Mesendoderm (in vitro differentiated cells): ENCODE results near the gene RAB1B.
"Not testable (repeated sequence)": the region's sequence is repeated elsewhere in the genome, so short reads cannot be mapped to it uniquely, and the experiment has no call there.

ENCODE experiments used
- DNase-seq: peaks from one replicate; pipeline ENCODE4 v3.0.0; 2013
- H2AK5ac ChIP-seq: 2 replicates; pipeline ENCODE4 v1.6.1; 2013; ENCODE audit warnings: low read length, inconsistent platforms
- H2BK120ac ChIP-seq: 2 replicates; pipeline ENCODE4 v1.6.1; 2013; ENCODE audit warnings: low read depth, mild to moderate bottlenecking, low read length, moderate library complexity, mixed read lengths
- H2BK15ac ChIP-seq: replicated peaks from 2 replicates; pipeline ENCODE4 v1.6.1; 2013; ENCODE audit warnings: low read depth, mild to moderate bottlenecking, moderate library complexity
- H2BK5ac ChIP-seq: 2 replicates; pipeline ENCODE4 v1.6.1; 2013; ENCODE audit warnings: low read length, inconsistent platforms
- H3K18ac ChIP-seq: 2 replicates; pipeline ENCODE4 v1.6.1; 2013; ENCODE audit warnings: mild to moderate bottlenecking, low read length, mixed read lengths
- H3K23ac ChIP-seq: one replicate; pipeline ENCODE4 v1.6.1; 2013; ENCODE audit warnings: low read length
- H3K27ac ChIP-seq: 2 replicates; pipeline ENCODE4 v1.5.1; 2013; ENCODE audit warnings: low read depth, mild to moderate bottlenecking, inconsistent platforms, low read length, moderate library complexity
- H3K27me3 ChIP-seq: 2 replicates; pipeline ENCODE4 v1.6.1; 2013; ENCODE audit warnings: low read length, control low read depth, mild to moderate bottlenecking, inconsistent platforms; ENCODE audit not compliant: insufficient read depth, poor library complexity
- H3K36me3 ChIP-seq: 2 replicates; pipeline ENCODE4 v1.6.1; 2013; ENCODE audit warnings: low read length, inconsistent platforms; ENCODE audit not compliant: control insufficient read depth, insufficient read depth
- H3K4ac ChIP-seq: one replicate; pipeline ENCODE4 v1.6.1; 2013; ENCODE audit warnings: low read depth, mild to moderate bottlenecking, low read length, moderate library complexity
- H3K4me1 ChIP-seq: 2 replicates; pipeline ENCODE4 v1.6.1; 2013; ENCODE audit warnings: low read depth, low read length, inconsistent platforms; ENCODE audit not compliant: control insufficient read depth
- H3K4me2 ChIP-seq: 2 replicates; pipeline ENCODE4 v1.6.1; 2013; ENCODE audit warnings: low read length
- H3K4me3 ChIP-seq: 2 replicates; pipeline ENCODE4 v1.5.1; 2013; ENCODE audit warnings: mild to moderate bottlenecking, low read length
- H3K56ac ChIP-seq: one replicate; pipeline ENCODE4 v1.6.1; 2013; ENCODE audit warnings: low read length
- H3K79me1 ChIP-seq: 2 replicates; pipeline ENCODE4 v1.6.1; 2013; ENCODE audit warnings: low read length, inconsistent platforms
- H3K79me2 ChIP-seq: 2 replicates; pipeline ENCODE4 v1.6.1; 2013; ENCODE audit warnings: mild to moderate bottlenecking, low read length; ENCODE audit not compliant: control insufficient read depth, insufficient read depth
- H3K9ac ChIP-seq: 2 replicates; pipeline ENCODE4 v1.6.1; 2013; ENCODE audit warnings: low read length, inconsistent platforms
- H4K5ac ChIP-seq: one replicate; pipeline ENCODE4 v1.6.1; 2013; ENCODE audit warnings: low read length
- H4K8ac ChIP-seq: one replicate; pipeline ENCODE4 v1.6.1; 2013; ENCODE audit warnings: low read depth, mild to moderate bottlenecking, control low read depth, low read length, moderate library complexity
- WGBS: extraction: QIAGEN DNeasy Blood & Tissue Kit; methylation state at CpG from one replicate; pipeline ENCODE4 v1.1.7; 2013; ENCODE audit warnings: low lambda C conversion rate, missing lambda C conversion rate; ENCODE audit not compliant: insufficient coverage; ENCODE audit errors: extremely low coverage; 5-methylcytosine and 5-hydroxymethylcytosine counted together

Gene RAB1B

GRCh38 chr11:66247801-66248200 lies 20.6 kb upstream of the RAB1B start:
- H3K79me1 ChIP-seq: no peaks in the 10 kb centered on the region
- H2BK5ac ChIP-seq: no peak overlapping the region
- no peak for DNase-seq
- no peak overlapping the region for H2AK5ac ChIP-seq
- H3K27ac ChIP-seq: no peak overlapping the region
- no peaks in the 10 kb centered on the region for H3K4me1 ChIP-seq
- H2BK15ac ChIP-seq: no peak overlapping the region
- H3K4me3 ChIP-seq: no peak overlapping the region
- H3K4ac ChIP-seq: no peak overlapping the region
- no peaks in the 10 kb centered on the region for H3K79me2 ChIP-seq
- H4K8ac ChIP-seq: no peak overlapping the region
- no peak overlapping the region for H3K56ac ChIP-seq
- H3K23ac ChIP-seq: no peak overlapping the region
- H3K18ac ChIP-seq: no peak overlapping the region
- no CpG with 5 or more reads among the region's 3 CpGs for WGBS
- H4K5ac ChIP-seq: no peak overlapping the region
- no peaks in the 10 kb centered on the region for H3K27me3 ChIP-seq
- H2BK120ac ChIP-seq: no peak overlapping the region
- H3K4me2 ChIP-seq: no peak overlapping the region
- no peaks in the 10 kb centered on the region for H3K36me3 ChIP-seq
- no peak overlapping the region for H3K9ac ChIP-seq

- H2AK5ac ChIP-seq: no peak overlapping the region
- DNase-seq: no peak
- no peak overlapping the region for H4K5ac ChIP-seq
- H3K18ac ChIP-seq: no peak overlapping the region
- no peak overlapping the region for H4K8ac ChIP-seq
- H3K56ac ChIP-seq: no peak overlapping the region
- no CpG with 5 or more reads among the region's 6 CpGs for WGBS
- H3K79me1 ChIP-seq: no peaks in the 10 kb centered on the region
- H2BK5ac ChIP-seq: no peak overlapping the region
- no peaks in the 10 kb centered on the region for H3K79me2 ChIP-seq
- H3K27ac ChIP-seq: no peak overlapping the region
- no peak overlapping the region for H3K9ac ChIP-seq
- no peak overlapping the region for H3K4ac ChIP-seq
- no peaks in the 10 kb centered on the region for H3K36me3 ChIP-seq
- no peak overlapping the region for H2BK120ac ChIP-seq
- no peaks in the 10 kb centered on the region for H3K4me1 ChIP-seq
- no peak overlapping the region for H3K23ac ChIP-seq
- no peak overlapping the region for H2BK15ac ChIP-seq
- H3K4me2 ChIP-seq: no peak overlapping the region
- no peak overlapping the region for H3K4me3 ChIP-seq
- H3K27me3 ChIP-seq: no peaks in the 10 kb centered on the region
These were observed 19.5 kb upstream of the RAB1B start for GRCh38 chr11:66248903-66249302.

DNA sequence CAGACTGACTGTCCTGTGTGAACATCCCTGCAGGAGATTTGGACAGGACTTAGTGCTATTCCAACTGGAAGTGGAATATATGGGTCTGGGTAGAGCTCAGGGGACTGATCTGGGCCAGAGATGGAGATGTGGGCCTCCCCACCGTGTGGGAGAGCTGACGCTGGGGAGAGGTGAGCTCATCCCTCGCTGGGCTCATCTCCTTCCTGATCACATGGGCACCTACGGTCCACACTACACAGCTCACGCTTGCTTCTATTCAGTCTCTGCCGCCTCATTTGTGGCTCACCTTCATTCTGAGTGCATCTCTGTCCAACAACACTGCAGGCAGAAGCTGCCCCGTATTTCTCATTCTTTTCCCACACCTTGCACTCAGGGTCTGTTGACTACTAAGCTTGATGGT lies 16.6 kb upstream of the RAB1B start:
- Histone ChIP-seq H3K9ac (no peak overlapping the region), H4K5ac (no peak overlapping the region), H4K8ac (no peak overlapping the region), H2BK15ac (no peak overlapping the region), H3K79me2 (no peaks in the 10 kb centered on the region), H2BK5ac (no peak overlapping the region), H3K79me1 (no peaks in the 10 kb centered on the region), H3K4me1 (peaks cover 2% of the 10 kb centered on the region), H3K4me3 (no peak overlapping the region), H2AK5ac (no peak overlapping the region), H3K27ac (no peak overlapping the region), H3K23ac (no peak overlapping the region), H3K4me2 (no peak overlapping the region), H3K27me3 (no peaks in the 10 kb centered on the region), H3K4ac (no peak overlapping the region), H3K56ac (no peak overlapping the region), H3K36me3 (no peaks in the 10 kb centered on the region), H2BK120ac (no peak overlapping the region), H3K18ac (no peak overlapping the region)
- DNase-seq: no peak
- WGBS: no CpG with 5 or more reads among the region's 7 CpGs

GRCh38 chr11:66253081-66253480 lies 15.4 kb upstream of the RAB1B start:
- H3K79me2 ChIP-seq, H2BK15ac ChIP-seq, H4K8ac ChIP-seq, DNase-seq, H3K4me3 ChIP-seq, H3K79me1 ChIP-seq, H3K9ac ChIP-seq, H3K18ac ChIP-seq, H2BK120ac ChIP-seq, H3K4me2 ChIP-seq, H3K56ac ChIP-seq, H2BK5ac ChIP-seq, H3K4ac ChIP-seq, H3K36me3 ChIP-seq, H3K27me3 ChIP-seq, H3K23ac ChIP-seq, H4K5ac ChIP-seq, H2AK5ac ChIP-seq, H3K4me1 ChIP-seq, H3K27ac ChIP-seq: not testable (repeated sequence)
- WGBS: no CpG with 5 or more reads among the region's 6 CpGs

DNA sequence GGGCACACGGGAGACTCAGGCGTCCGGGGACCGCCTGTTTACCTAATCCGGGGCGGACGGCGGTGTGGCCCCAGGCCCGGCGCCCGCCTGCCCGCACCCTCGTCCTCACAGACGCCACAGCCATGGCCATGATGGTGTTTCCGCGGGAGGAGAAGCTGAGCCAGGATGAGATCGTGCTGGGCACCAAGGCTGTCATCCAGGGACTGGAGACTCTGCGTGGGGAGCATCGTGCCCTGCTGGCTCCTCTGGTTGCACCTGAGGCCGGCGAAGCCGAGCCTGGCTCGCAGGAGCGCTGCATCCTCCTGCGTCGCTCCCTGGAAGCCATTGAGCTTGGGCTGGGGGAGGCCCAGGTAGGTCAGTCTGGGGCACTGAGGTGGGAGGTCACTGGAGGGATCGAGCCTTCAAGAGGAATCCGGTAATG lies 10.0 kb upstream of the RAB1B start:
- Histone ChIP-seq H4K5ac (no peak overlapping the region), H3K56ac (peak overlapping the region; percentile 96), H3K9ac (peak overlapping the region; percentile 98), H4K8ac (no peak overlapping the region), H2BK15ac (no peak overlapping the region), H3K4me3 (peak overlapping the region; percentile 70), H3K4ac (no peak overlapping the region), H2BK5ac (no peak overlapping the region), H2BK120ac (no peak overlapping the region), H3K79me2 (peaks cover 1% of the 10 kb centered on the region), H3K79me1 (peaks cover 13% of the 10 kb centered on the region), H3K4me2 (peak overlapping the region; percentile 76), H3K27ac (peak overlapping the region; percentile 9), H3K4me1 (peaks cover 4% of the 10 kb centered on the region), H3K18ac (no peak overlapping the region), H3K27me3 (no peaks in the 10 kb centered on the region), H3K23ac (peak overlapping the region; percentile 68), H3K36me3 (peaks cover 15% of the 10 kb centered on the region), H2AK5ac (peak overlapping the region; percentile 69)
- no peak for DNase-seq
- WGBS: no CpG with 5 or more reads among the region's 28 CpGs

GRCh38 chr11:66259225-66259624 lies 9.2 kb upstream of the RAB1B start:
- Histone ChIP-seq H2BK120ac (no peak overlapping the region), H2BK5ac (no peak overlapping the region), H3K36me3 (peaks cover 15% of the 10 kb centered on the region), H2BK15ac (no peak overlapping the region), H4K5ac (no peak overlapping the region), H3K4me1 (peaks cover 4% of the 10 kb centered on the region), H3K27me3 (no peaks in the 10 kb centered on the region), H2AK5ac (no peak overlapping the region), H3K18ac (no peak overlapping the region), H3K56ac (peak overlapping the region; percentile 96), H3K9ac (peak overlapping the region; percentile 98), H3K79me2 (peaks cover 1% of the 10 kb centered on the region), H3K23ac (no peak overlapping the region), H3K4me3 (no peak overlapping the region), H3K27ac (no peak overlapping the region), H3K79me1 (peaks cover 13% of the 10 kb centered on the region), H4K8ac (no peak overlapping the region), H3K4me2 (no peak overlapping the region), H3K4ac (no peak overlapping the region)
- DNase-seq: no peak
- WGBS: no CpG with 5 or more reads among the region's 2 CpGs
